ENCODE data around the gene PTPRN2.
A peak's percentile ranks its signal among the peaks of the same experiment; 100 is the strongest.
"Not testable (repeated sequence)": the region's sequence is repeated elsewhere in the genome, so short reads cannot be mapped to it uniquely, and the experiment has no call there.

The PTPRN2 gene

DNA sequence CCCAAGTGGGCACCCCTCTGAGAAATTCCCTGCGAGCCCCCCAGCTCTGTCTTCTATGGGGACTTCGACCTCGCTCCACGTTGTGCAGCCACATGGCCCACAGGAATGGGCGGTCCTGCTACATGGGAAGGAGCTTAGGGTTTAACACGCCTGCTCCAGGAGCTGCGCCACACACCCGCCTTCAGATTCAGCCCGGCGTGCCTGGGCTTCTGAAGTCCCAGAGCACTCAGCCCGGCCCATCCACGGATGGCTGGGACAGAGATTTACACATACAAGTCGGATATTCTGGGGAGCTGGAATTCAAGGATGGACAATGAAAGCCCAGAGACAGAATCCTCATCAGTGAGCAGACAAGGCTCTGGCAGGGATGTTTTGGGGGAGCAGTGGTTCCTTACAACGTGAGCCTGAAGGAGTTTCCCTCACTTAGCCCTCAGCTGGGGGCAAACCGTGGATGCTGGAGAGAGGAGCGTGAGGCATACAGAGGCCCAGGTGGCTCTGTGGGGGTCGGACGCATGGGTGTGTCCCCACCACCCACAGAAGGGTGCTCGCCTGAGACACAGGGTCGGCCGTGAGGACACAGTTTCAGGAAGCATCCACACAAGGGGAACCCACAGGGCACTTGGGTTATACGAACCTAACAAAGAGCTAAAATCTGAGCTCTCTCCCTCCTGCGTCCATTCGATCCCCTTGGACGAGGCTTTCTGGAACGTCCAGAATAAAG, 877.9 kb downstream of the PTPRN2 start:
- DNase-seq, result no peak

DNA sequence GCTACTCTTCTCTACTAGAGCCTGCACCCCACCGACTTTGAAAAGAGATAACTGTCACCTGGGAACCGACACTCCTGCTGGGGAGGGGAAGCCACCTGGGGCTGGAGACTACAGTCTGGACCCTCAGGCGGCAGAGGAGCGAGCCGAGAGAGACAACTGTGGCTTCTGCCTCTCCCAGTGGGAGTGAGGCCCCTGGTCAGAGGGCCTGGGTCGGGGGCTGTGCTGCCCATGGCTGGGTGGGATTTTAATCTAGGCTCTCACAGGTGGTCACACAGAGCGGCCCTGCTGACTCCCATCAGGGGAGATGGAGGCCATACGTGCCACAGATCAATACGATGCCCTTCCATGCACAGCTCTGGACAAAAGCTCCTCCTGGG, 878.7 kb downstream of the PTPRN2 start:
- DNase-seq, result no peak

DNA sequence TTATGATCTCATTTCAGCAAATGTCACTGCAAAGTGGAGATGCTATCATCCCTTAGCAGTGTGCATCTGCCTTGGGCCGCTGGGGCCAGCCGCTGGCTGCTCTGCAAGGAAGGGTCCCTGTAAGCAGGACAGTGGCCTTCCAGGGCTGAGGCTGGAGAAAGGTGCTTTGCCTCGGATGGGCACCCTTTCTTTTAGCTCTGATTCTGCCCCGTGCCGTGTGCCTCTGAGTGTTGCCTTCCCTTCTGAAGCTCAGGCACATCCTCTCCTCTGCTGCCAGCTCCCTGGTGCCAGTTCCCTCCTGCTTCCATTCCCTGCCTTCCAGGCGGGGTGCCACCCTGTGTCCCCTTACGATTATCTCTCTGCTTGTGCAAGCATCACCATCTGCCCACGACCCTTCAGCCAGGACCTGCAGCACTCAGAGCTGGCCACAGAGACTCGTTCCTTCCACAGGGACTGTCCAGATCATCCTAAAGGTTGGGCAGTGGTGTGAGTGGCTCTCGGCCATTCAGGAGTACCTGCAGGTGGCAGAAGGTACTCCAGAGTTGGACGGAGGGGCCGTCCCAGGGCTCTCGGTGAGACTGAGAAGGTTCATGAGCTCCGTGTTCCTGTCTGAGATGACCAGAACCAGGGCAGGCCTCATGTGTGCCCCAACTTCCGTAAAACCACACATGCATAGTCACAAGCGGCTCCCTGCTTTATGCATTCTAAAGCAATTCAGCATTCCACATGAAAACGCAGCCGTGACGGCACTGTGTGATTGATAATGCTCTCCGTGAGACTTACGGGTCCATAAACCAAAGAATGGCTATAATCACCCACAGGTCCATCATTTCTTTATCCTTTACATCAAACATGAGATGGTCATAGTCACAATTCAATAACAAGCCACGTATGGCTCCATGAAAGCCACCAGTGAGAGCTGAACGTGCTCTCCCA, 879.4 kb downstream of the PTPRN2 start:
- no peak for DNase-seq

DNA sequence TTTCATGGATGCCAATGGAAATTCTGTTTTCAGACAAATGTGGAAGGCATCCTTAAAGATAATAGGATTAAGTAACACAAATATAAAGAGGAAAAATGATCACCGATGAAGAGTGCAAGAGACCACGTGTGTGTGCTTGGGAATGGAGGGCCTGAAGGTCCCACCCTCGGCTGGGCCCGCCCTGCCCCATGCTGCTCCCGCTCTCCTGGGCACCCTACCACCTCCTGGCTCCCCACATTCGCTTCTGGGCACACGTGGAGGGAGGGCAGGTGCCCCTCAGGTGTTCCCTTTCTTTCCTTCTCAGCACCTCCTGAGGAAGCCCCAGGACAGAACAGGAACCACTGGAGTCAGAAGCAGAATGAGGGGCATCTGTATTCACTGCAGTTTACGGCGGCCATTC, 883.3 kb downstream of the PTPRN2 start:
- DNase-seq, result no peak

DNA sequence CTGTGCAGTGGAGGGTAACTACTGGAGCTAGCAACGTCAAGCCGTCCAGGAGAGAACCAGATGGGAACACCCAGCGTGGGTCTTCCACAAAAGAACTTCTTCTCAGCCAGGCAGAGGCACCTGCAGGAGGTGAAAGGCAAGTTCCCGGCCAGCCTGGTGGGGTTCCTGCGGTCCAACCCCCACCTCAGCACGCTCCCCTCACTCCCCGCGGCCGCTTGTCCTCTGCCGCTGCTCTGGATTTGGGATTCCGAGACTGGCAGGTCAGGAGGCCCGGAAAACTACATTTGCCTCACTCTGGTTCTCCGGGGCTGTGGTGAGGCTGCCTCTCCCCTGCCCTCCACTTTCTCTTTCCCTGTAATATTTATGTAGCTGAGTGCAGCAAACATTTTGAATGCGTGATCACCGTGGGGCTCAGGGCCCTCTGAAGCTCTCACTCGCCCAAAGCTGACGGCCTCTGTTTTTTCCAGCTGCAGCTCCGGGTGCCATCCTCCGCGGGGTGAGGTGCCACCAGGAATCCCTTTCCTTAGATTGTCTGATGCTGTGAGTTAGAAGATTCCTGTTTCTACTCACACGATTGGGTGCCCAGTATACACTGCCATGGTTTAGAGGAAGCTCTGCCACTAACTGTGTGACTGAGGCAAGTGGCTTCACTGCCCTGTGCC, 884.0 kb downstream of the PTPRN2 start:
- no peak for DNase-seq

DNA sequence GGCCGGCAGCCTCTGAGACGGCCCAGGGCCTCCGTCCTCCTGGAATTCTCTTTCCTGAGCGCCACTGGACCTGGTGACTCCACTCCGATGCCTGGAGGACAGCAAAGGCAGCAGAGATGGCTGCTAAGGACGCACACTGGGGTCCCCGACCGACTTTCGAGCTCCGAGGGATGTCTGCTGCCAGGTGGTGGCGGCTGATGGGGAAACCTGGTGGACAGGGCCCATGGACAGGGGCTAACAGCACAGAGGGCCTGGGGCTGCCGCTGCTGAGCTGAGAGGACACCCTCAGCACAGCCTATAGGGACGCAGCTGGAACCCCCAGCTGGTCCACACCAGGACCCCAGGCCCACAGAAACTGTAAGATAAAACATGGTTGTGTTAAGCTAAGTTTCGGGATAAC, 884.5 kb downstream of the PTPRN2 start:
- DNase-seq, result no peak

DNA sequence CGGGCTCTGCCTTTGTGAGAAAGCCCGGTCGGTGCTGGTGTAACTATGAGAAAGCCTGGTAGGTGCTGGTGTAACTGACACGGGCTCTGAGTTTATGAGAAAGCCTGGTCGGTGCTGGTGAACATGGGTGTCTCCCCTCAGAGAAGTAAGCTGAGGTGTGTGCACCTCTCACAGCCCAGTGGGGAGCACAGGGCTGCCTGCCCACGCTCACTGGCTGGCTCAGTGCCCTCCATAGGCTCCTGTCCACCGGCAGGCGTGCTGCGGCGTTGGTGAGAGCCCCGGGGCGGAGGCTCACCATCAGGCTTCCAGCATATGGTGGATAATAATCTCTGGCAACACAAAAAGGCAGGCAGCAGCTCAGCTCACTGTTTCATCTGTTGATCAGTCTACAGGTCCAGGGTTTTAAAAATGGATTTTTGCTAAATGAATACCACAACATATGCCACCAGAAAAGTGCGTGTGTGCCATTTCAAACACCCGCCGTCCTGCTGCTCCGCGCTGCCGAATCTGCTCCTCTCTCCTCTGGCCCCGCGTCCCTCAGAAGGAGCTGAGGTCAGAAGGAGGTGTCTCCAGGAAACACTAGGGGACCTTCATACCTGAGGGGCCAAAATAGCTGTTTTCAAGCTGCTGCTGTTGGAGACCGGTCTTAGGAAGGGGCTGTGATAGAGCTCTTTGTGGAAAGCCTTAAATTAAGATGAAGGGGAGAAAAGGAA, 885.2 kb downstream of the PTPRN2 start:
- no peak for DNase-seq

DNA sequence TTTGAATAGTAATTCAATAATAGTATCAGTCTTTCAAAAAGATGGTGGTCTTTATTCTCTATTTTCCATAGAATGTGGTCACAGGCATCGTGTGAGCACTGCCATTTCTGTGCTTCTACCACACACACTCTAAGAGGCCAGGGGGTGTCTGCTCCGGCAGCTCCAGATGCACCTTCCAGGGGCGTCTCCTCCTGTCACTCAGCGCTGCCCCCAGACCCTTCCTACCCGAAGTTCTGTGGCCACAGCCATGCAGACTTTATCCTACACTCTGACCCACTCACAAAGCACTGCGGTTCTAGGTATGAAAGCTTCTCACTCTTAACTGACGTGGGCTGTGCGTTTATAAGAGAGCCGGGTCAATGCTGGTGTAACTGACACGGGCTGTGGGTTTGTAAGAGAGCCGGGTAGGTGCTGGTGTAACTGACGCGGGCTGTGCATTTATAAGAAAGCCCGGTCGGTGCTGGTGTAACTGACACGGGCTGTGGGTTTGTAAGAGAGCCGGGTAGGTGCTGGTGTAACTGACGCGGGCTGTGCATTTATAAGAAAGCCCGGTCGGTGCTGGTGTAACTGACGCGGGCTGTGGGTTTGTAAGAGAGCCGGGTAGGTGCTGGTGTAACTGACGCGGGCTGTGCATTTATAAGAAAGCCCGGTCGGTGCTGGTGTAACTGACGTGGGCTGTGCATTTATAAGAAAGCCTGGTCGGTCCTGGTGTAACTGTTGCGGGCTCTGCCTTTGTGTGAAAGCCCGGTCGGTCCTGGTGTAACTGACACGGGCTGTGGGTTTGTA, 886.0 kb downstream of the PTPRN2 start:
- DNase-seq, result not testable (repeated sequence)

DNA sequence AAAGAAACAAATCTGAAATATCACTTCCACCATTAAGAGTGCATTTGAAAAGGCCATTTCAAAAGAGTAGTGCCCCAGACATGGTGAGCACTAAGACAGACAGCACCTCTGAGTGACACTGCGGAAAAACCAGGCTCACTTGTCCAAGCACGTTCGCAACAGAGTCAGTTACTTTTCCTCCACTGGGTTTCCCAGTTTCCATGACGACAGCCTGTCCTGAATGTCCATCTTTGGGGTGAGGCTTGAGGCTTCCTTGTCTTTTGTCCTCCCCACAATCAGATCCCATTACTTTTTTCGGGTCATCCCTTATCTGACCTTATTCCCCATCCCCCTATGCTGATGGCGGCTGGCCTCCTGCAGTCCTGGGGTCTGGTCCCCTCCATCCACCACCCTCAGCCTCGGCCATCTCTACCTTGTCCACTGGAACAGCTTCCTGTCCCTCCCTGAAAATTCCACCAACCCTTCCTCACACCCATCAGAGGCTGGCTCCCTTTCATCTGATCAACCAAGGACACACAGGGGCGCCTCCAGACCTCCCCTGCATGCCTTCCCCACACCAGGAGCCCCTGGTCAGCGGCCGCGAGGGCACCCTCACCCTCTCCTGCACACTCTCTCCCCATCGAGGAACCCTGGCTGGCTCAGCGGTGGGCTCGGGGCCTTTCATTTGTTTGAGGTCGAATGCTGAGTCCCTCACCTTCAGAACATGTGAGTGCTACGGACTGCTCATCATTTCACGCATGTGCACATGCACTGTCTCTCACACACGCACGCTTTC, 887.2 kb downstream of the PTPRN2 start:
- no peak for DNase-seq

DNA sequence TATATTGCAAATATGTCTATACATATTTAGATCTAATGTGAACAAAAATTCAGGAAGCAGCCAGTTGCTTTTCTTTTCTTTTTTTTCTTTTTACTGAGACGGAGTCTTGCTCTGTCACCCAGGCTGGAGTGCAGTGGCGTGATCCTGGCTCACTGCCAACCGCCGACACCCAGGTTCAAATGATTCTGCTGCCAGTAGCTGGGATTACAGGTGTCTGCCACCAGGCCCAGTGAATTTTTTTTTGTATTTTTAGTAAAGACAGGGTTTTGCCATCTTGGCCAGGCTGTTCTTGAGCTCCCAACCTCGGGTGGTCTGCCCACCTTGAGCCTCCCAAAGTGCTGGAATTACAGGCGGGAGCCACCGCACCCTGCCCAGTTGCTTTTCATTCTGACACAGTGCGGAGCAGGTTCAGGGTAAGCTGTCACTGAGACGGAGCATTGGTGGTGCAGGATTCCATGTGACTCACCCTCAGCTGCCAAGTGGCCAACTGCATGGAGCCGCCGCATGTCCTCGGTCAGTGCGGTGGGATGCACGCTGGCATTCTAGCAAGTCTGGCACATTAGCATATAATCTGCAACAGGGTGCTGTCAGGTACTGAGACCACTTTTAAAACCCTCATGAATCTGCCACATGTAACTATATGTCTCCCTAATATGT, 888.1 kb downstream of the PTPRN2 start:
- no peak for DNase-seq

DNA sequence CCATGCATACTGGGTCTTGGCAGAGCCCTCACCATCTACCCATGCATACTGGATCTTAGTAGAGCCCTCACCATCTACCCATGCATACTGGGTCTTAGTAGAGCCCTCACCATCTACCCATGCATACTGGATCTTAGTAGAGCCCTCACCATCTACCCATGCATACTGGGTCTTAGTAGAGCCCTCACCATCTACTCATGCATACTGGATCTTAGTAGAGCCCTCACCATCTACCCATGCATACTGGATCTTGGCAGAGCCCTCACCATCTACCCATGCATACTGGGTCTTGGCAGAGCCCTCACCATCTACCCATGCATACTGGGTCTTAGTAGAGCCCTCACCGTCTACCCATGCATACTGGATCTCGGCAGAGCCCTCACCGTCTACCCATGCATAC, 890.3 kb downstream of the PTPRN2 start:
- not testable (repeated sequence) for DNase-seq

DNA sequence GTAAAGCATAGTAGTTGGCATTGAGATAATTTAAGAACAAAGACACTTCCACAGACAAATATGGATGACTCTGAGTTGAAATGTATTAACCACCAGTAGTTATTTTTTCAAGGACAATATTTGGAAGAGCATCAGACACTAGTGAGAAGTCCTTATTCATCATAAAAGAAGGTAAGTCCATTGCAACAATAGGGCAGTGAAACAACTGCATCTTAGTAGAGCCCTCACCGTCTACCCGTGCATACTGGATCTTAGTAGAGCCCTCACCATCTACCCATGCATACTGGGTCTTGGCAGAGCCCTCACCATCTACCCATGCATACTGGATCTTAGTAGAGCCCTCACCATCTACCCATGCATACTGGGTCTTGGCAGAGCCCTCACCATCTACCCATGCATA, 892.0 kb downstream of the PTPRN2 start:
- not testable (repeated sequence) for DNase-seq

DNA sequence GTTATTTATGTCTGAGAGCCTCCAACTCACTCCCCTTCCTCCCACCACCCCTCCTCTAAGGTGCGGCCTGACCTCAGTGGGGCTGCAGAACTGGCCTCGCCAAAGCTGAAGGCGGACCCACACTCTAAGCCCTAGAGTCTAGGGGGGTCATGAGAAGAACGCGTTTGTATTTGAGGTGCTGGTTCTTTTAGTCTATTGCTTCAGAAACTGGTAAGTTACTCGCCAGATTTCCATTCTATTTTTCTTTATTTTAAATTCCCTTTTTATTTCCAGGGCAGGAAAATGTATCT, 893.3 kb downstream of the PTPRN2 start:
- no peak for DNase-seq

DNA sequence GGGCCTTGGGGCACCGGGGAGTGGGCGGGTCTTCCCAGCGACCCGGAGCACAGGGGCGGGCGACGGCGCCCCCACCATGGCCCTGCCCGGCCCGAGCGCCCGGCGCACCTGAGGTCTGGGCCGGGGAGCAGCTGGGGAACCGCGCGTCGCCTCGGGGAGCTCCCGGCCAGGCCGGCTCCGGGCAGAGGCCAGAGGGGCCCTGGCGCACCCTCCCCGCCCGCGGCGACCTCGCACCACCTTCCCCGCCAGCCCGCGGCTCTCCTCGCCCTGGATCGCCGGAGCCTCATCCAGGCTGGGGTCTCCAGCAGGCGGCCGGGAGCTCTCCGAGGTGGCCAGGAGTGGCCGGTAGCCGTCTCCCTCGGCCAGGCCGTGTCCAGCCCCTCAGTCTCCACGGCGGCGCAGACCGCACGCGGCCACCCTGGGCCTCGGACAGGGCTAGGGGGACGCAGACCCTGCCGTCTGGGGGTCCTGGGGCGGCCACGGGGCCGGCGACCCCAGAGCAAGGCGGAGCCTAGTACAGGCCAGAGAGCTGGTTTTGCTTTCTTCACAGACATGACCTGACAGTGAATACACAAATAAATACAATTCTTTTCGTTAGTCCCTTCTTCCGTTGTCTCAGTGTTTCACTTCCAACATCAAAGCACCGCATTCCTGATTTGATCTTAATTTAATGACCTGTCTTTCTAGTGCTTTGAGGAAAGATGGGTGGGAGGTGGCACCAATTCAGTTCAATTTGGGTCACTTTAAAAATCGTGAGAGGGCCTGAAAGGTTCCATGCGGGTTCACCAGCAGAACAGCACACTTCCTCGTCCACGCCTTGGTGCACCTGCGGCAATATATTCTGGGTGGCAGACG, 893.9 kb downstream of the PTPRN2 start:
- DNase-seq, result no peak

DNA sequence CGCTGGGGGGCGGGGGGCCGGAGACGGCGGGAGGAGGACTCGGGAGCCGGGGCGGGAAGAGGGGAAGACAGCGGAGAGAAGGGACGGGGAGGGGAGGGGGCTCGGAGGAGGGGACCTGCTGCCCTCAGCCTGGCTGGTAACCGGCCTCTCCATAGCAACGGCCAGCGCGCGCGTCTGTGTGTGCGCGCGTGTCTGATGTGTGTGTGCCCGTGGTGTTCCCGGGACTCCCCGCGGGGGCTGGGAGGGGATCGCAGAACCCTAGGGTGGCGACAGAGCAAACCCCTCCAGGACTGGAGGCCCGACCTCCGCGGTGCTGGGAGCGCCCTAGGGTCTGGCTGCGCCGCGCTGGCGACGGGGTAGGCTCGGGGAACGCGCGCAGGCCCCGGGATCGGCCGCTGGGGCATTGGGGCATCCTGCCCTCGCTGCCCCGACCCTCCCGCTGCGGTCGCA, 894.5 kb downstream of the PTPRN2 start:
- no peak for DNase-seq

DNA sequence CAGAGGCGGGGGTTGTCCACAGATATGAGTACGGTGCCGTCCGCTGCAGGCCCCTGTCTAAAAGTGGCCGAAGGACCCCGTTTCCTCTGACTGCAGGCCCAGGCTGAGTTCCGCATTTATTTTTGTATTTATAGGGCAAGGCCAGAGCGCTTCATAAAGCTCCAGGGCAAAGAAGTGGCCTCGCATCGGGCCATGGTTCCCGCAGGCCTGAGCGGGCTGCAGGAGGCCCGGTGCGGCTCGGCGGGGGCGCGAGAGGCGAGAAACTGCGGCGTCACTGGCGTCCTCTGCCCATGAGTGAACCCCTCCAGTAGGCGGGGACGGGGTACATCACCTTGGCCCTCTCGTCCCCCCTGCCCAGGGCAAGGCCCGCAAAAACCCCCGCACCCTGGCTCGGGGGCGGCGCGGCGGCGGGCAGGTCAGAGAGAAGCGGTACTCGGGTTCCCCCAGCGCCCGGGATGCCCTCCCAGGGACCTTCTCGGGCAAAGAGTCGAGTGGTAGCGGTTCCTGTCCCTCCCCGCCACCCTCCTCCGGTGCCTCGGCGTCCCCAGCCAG, 895.1 kb downstream of the PTPRN2 start:
- DNase-seq, result no peak

DNA sequence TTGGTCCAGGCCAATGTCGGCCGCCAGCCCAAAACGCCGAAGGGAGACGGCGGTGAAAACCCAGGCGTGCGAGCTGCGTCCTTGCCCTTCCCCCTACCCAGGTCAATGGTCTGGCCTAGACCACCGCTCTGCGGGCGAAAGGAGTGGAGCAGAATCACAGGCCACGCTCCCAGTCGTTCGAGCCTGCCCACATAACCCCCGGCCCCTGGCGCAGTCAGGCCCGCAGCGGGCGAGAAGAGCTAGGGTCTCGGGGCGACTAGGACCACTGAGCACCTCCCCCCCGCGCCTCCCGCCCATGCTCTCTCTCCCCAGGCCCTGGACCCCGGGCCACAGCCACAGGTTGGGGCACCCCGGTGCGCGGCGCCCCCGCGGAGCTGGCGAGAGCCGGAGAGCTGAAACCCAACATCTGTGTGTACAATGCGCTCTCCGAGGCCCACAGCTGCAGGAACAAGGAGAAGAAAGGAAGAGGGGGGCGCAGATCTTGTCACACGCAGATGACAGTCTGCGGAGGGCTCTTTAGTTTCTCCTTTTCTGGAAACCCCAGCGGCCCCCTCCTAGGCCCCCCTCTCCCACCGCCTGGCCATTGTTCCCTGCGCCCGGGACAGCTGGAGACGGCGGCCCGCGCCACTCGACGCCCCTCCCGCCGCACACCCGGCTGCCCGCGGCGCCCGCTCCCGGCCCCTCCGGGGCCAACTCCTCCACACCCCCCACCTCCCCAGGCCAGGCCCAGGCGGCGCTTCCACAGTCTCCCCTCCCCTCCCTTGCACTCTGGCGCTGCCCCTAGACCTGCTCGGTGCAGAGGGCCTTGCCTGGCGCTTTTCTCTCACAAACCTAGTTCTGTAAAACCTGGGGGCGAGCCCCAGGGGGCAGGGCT, 895.8 kb downstream of the PTPRN2 start:
- DNase-seq, result no peak

DNA sequence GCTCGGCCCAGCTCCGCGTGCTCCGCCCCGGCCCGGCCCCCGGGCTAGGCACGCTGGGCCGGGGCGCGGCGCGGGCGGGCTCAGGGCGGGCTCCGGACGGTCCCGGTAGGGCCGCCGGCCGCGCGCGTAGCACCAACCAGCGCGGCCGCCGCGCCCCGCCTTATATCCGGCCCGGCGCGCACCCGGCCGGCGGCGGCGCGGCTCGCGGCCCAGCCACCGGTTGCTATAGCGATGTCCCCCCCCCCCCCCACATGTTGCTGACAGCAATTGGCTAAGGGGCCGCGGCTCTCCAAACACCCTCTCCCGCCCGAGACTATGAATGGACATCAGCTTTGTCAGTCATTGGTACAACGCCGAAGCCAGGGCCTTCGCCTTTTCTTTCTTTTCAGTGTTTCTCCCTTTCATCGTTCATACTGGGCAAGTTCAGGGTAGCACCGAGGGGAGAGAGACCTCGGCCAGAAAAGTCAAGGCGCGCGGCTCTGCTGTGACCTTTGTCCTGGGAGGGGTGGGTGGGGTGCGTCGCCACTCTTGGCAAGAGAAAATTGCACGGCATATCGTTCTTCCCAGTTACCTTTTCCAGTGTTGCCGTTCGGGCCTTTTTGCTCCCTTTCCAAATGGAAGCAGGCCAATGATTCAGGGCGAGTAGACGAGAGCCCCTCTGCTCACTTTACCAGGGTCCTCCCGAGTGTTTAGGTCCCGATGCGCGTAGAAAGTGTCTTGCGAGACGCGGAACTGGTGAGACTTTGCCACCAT, 896.6 kb downstream of the PTPRN2 start:
- peak; percentile 86 for DNase-seq
